ENCODE results near the gene FAM20A.

FAM20A gene

GRCh38 chr17:68600931-68601564 is at the start of gene FAM20A:
Gene FAM20A (minus strand): TSS chr17:68601367. CDS start chr17:68600666, 701 bp downstream.
- DNase-seq: peak; percentile 36

- no peak for DNase-seq
Measured at GRCh38 chr17:68649324-68649723, 48.2 kb upstream of the FAM20A start.

- DNase-seq: peak; percentile 97
Measured at GRCh38 chr17:68646626-68647526, 45.7 kb upstream of the FAM20A start.

- no peak for DNase-seq
Measured at GRCh38 chr17:68642118-68642412, 40.9 kb upstream of the FAM20A start.

- no peak for DNase-seq
Measured at GRCh38 chr17:68641276-68642117, 40.3 kb upstream of the FAM20A start.

GRCh38 chr17:68640242-68640989 is 39.2 kb upstream of the FAM20A start:
- DNase-seq: no peak

GRCh38 chr17:68634345-68634876 is 33.2 kb upstream of the FAM20A start:
- no peak for DNase-seq

GRCh38 chr17:68628576-68628957 is 27.4 kb upstream of the FAM20A start:
- no peak for DNase-seq

- DNase-seq: no peak
Measured at GRCh38 chr17:68627956-68628575, 26.9 kb upstream of the FAM20A start.

GRCh38 chr17:68624381-68624780 is 23.2 kb upstream of the FAM20A start:
- DNase-seq: no peak

- no peak for DNase-seq
Measured at GRCh38 chr17:68623811-68624210, 22.6 kb upstream of the FAM20A start.

- no peak for DNase-seq
Measured at GRCh38 chr17:68622423-68622822, 21.3 kb upstream of the FAM20A start.

GRCh38 chr17:68621065-68621464 is 19.9 kb upstream of the FAM20A start:
- DNase-seq: no peak

GRCh38 chr17:68616334-68616733 is 15.2 kb upstream of the FAM20A start:
- DNase-seq: no peak

- DNase-seq: no peak
Measured at GRCh38 chr17:68614718-68615117, 13.6 kb upstream of the FAM20A start.

GRCh38 chr17:68613739-68614298 is 12.7 kb upstream of the FAM20A start:
- DNase-seq: peak; percentile 72

- DNase-seq: no peak
Measured at GRCh38 chr17:68612923-68613292, 11.7 kb upstream of the FAM20A start.

GRCh38 chr17:68612209-68612922 is 11.2 kb upstream of the FAM20A start:
- DNase-seq: no peak

- DNase-seq: no peak
Measured at GRCh38 chr17:68611353-68612208, 10.4 kb upstream of the FAM20A start.

- no peak for DNase-seq
Measured at GRCh38 chr17:68610554-68610953, 9.4 kb upstream of the FAM20A start.

Data from NCI-H774 (cell line).